Peyer's patch (tissue), 4 donors: ENCODE data around the gene CGN.

Source experiments
- POLR2A ChIP-seq, 2 donors: fragments of 450-650 bp; IDR thresholded peaks; one replicate each; pipeline ENCODE4 v1.5.1; 2017; ENCODE audit warnings: antibody characterized with exemption in 2 of 2, mild to moderate bottlenecking in 2 of 2, moderate library complexity in 2 of 2
- TF ChIP-seq, protein P1 (sequence below), 6 experiments: fragments of 450-650 bp in 4 of 6; fragments of 200-600 bp in 2 of 6; sonication (generic) in 1 of 6; IDR thresholded peaks; one replicate each; pipeline ENCODE4 v1.5.1; 2017 to 2019; ENCODE audit warnings: antibody characterized with exemption in 6 of 6, mild to moderate bottlenecking in 3 of 6, moderate library complexity in 1 of 6

DNA sequence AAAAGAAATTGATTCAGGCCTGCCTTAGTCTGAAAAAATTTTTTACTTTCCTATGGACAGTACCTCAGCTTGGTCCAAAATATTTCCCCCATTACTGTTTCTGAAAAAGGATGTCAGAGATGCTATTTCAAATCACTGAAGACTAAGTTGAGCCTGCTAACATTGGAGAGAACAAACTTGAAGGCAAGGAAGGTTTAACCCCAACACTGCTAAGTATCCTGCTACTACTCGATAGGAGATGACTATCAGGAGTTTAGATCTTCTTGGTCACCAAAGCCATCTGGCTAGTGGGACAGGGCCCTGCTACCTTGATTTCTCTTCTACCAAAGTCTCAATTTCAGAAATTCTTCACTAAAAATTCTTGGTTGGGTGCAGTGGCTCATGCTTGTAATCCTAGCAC, 29.2 kb upstream of the CGN start:
- TF ChIP-seq, protein P1, sequence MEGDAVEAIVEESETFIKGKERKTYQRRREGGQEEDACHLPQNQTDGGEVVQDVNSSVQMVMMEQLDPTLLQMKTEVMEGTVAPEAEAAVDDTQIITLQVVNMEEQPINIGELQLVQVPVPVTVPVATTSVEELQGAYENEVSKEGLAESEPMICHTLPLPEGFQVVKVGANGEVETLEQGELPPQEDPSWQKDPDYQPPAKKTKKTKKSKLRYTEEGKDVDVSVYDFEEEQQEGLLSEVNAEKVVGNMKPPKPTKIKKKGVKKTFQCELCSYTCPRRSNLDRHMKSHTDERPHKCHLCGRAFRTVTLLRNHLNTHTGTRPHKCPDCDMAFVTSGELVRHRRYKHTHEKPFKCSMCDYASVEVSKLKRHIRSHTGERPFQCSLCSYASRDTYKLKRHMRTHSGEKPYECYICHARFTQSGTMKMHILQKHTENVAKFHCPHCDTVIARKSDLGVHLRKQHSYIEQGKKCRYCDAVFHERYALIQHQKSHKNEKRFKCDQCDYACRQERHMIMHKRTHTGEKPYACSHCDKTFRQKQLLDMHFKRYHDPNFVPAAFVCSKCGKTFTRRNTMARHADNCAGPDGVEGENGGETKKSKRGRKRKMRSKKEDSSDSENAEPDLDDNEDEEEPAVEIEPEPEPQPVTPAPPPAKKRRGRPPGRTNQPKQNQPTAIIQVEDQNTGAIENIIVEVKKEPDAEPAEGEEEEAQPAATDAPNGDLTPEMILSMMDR (IDR thresholded peaks at IDR 0.05): no peak
- TF ChIP-seq POLR2A (IDR thresholded peaks at IDR 0.05): no peak
